Liver (tissue), 9 donors: Measurements from ENCODE around the gene KRTAP5-2. TPM values are rescaled to one million over a fixed set of nuclear protein-coding genes. Genes with fewer than 3 reads are reported as not detected.

Source experiments
- DNase-seq: peaks from one replicate; pipeline ENCODE4 v3.0.0-alpha.2; 2017; ENCODE audit warnings: low spot score
- H3K27ac ChIP-seq, 2 donors: one replicate each; pipeline ENCODE4 v1.7.0; 2013; ENCODE audit warnings: inconsistent platforms in 2 of 2, low read length in 2 of 2, control low read depth in 1 of 2, low read depth in 1 of 2, mild to moderate bottlenecking in 1 of 2
- H3K27me3 ChIP-seq, 4 donors: one replicate each; pipeline versions ENCODE4 v1.6.1 to v1.7.0; 2013; ENCODE audit warnings: low read length in 3 of 4, inconsistent platforms in 1 of 4, mild to moderate bottlenecking in 1 of 4, moderate library complexity in 1 of 4; ENCODE audit not compliant: control insufficient read depth in 4 of 4, insufficient read depth in 4 of 4
- H3K36me3 ChIP-seq, 4 donors: one replicate each; pipeline versions ENCODE4 v1.6.1 to v1.7.0; 2013; ENCODE audit warnings: low read length in 3 of 4, mild to moderate bottlenecking in 3 of 4, low read depth in 1 of 4, moderate library complexity in 1 of 4; ENCODE audit not compliant: control insufficient read depth in 4 of 4, insufficient read depth in 3 of 4
- H3K4me1 ChIP-seq, 4 donors: one replicate each; pipeline versions ENCODE4 v1.6.1 to v1.7.0; 2013; ENCODE audit warnings: low read length in 3 of 4, mild to moderate bottlenecking in 3 of 4, moderate library complexity in 1 of 4; ENCODE audit not compliant: control insufficient read depth in 4 of 4, insufficient read depth in 4 of 4
- H3K4me3 ChIP-seq, 3 donors: one replicate each; pipeline versions ENCODE4 v1.6.1 to v1.7.0; 2013; ENCODE audit warnings: low read length in 3 of 3, control low read depth in 1 of 3, low read depth in 1 of 3, mild to moderate bottlenecking in 1 of 3
- H3K9ac ChIP-seq, 2 donors: one replicate each; pipeline ENCODE4 v1.7.0; 2013; ENCODE audit warnings: low read length in 2 of 2, mild to moderate bottlenecking in 2 of 2, moderate library complexity in 2 of 2, control low read depth in 1 of 2, low read depth in 1 of 2
- H3K9me3 ChIP-seq, 4 donors: one replicate each; pipeline versions ENCODE4 v1.6.1 to v1.7.0; 2013; ENCODE audit warnings: low read length in 3 of 4; ENCODE audit not compliant: control insufficient read depth in 4 of 4
- ATF3 ChIP-seq: IDR thresholded peaks from 2 replicates; pipeline ENCODE4 v1.6.1; 2016; ENCODE audit warnings: antibody characterized with exemption
- CTCF ChIP-seq: fragments of 150-350 bp; IDR thresholded peaks from 2 replicates; pipeline ENCODE4 v1.5.1; 2017; ENCODE audit warnings: improper control_type of control experiment, low read depth, low read length; ENCODE audit not compliant: missing input control
- EGR1 ChIP-seq, 2 donors: IDR thresholded peaks; 2 replicates each; pipeline ENCODE4 v1.6.1; 2016 to 2018; ENCODE audit warnings: antibody characterized with exemption in 2 of 2, low read depth in 2 of 2
- FOXA1 ChIP-seq: IDR thresholded peaks from 2 replicates; pipeline ENCODE4 v1.6.1; 2016; ENCODE audit warnings: antibody characterized with exemption
- FOXA2 ChIP-seq: IDR thresholded peaks from 2 replicates; pipeline ENCODE4 v1.6.1; 2016; ENCODE audit warnings: antibody characterized with exemption
- GABPA ChIP-seq, 2 donors: IDR thresholded peaks in 1 of 2; conservative IDR thresholded peaks in 1 of 2; 2 replicates each; pipeline ENCODE4 v1.6.1; 2016; ENCODE audit warnings: antibody characterized with exemption in 2 of 2, mild to moderate bottlenecking in 1 of 2, moderate library complexity in 1 of 2
- HNF4A ChIP-seq, 2 donors: conservative IDR thresholded peaks; 2 replicates each; pipeline ENCODE4 v1.6.1; 2016; ENCODE audit warnings: antibody characterized with exemption in 2 of 2, mild to moderate bottlenecking in 2 of 2
- HNF4G ChIP-seq: IDR thresholded peaks from 2 replicates; pipeline ENCODE4 v1.6.1; 2016; ENCODE audit warnings: antibody characterized with exemption
- JUND ChIP-seq, 2 donors: IDR thresholded peaks; 2 replicates each; pipeline ENCODE4 v1.6.1; 2016; ENCODE audit warnings: antibody characterized with exemption in 2 of 2
- MAX ChIP-seq: IDR thresholded peaks from 2 replicates; pipeline ENCODE4 v1.6.1; 2016; ENCODE audit warnings: antibody characterized with exemption
- NR2F2 ChIP-seq: IDR thresholded peaks from 2 replicates; pipeline ENCODE4 v1.6.1; 2016; ENCODE audit warnings: antibody characterized with exemption
- RAD21 ChIP-seq, 2 donors: IDR thresholded peaks; 2 replicates each; pipeline ENCODE4 v1.6.1; 2016; ENCODE audit warnings: antibody characterized with exemption in 2 of 2, mild to moderate bottlenecking in 2 of 2
- REST ChIP-seq: IDR thresholded peaks from 2 replicates; pipeline ENCODE4 v1.6.1; 2016; ENCODE audit warnings: antibody characterized with exemption, mild to moderate bottlenecking
- RXRA ChIP-seq, 2 donors: IDR thresholded peaks; 2 replicates each; pipeline ENCODE4 v1.6.1; 2017 to 2018; ENCODE audit warnings: antibody characterized with exemption in 2 of 2, mild to moderate bottlenecking in 1 of 2
- SP1 ChIP-seq: IDR thresholded peaks from 2 replicates; pipeline ENCODE4 v1.6.1; 2018; ENCODE audit warnings: antibody characterized with exemption, mild to moderate bottlenecking
- TAF1 ChIP-seq: conservative IDR thresholded peaks from 2 replicates; pipeline ENCODE4 v1.6.1; 2016; ENCODE audit warnings: antibody characterized with exemption, mild to moderate bottlenecking
- YY1 ChIP-seq: IDR thresholded peaks from 2 replicates; pipeline ENCODE4 v1.6.1; 2016; ENCODE audit warnings: antibody characterized with exemption, mild to moderate bottlenecking
- ZBTB33 ChIP-seq: IDR thresholded peaks from 2 replicates; pipeline ENCODE4 v1.6.1; 2016; ENCODE audit warnings: antibody characterized with exemption
- WGBS: extraction: QIAGEN DNeasy Blood & Tissue Kit; methylation state at CpG from one replicate; pipeline ENCODE4 v1.1.7; 2013; 5-methylcytosine and 5-hydroxymethylcytosine counted together
- polyA plus RNA-seq, 2 donors: library from polyadenylated mRNA; stranded (reverse) in 1 of 2; unstranded in 1 of 2; fragments of 200-250 nt in 1 of 2; fragments of >200 nt in 1 of 2; fragmentation: Nextera tagmentation in 1 of 2; extraction: Ambion mirVana in 1 of 2; gene quantifications; one replicate each; pipeline versions ENCODE4 v1.2.1 to v1.2.3, GENCODE V29; 2013 to 2015
- total RNA-seq, 2 donors: library from RNA; depleted of rRNA; stranded (reverse); fragments of >200 nt; gene quantifications; one replicate each; pipeline ENCODE4 v1.2.3, GENCODE V29; 2014
- donor health status: healthy.
- donor health status: healthy.
- donor health status: healthy.
- donor health status: healthy.
- donor health status: healthy.

Gene KRTAP5-2
- total and polyA plus RNA-seq, 4 donors: 0.08 TPM; not detected in 3

- Histone ChIP-seq H3K36me3 (no peaks in the 10 kb centered on the region), H3K27ac (no peak within 1 kb of the TSS), H3K4me1 (peaks cover 6 to 16% (median 12%) of the 10 kb centered on the region in 4 donors), H3K9me3 (no peaks in the 10 kb centered on the region), H3K27me3 (peaks cover 0 to 5% (median 0%) of the 10 kb centered on the region in 4 donors), H3K4me3 (peak within 1 kb of the TSS in 2 of 3 donors; percentile 27 to 63), H3K9ac (no peak within 1 kb of the TSS)
- TF ChIP-seq CTCF (no peak), YY1 (no peak), REST (no peak), MAX (no peak), SP1 (no peak), HNF4A (conservative IDR thresholded peaks at IDR 0.05) (no peak), NR2F2 (no peak), EGR1 (IDR thresholded peaks at IDR 0.05; ENCODE audit: low read depth in 2 of 2) (no peak), FOXA2 (no peak), GABPA (IDR thresholded peaks at IDR 0.05 in 1 of 2, conservative IDR thresholded peaks at IDR 0.05 in 1 of 2) (no peak), TAF1 (no peak), HNF4G (no peak), ZBTB33 (no peak), RAD21 (IDR thresholded peaks at IDR 0.05) (no peak), JUND (IDR thresholded peaks at IDR 0.05) (no peak), RXRA (IDR thresholded peaks at IDR 0.05) (no peak), ATF3 (no peak), FOXA1 (no peak)
- 2% methylated on average over 124 of the region's 124 CpGs for WGBS
- DNase-seq: peak; percentile 75
Measured at GRCh38 chr11:1572197-1573076, 25.7 kb downstream of the KRTAP5-2 start, which contains the start of gene DUSP8. TSS of gene DUSP8 (minus strand) at chr11:1572271. CDS start at chr11:1565826, 6,445 bp downstream.
